Measurements from ENCODE around the gene NPHP4.

The NPHP4 gene

GRCh38 chr1:5818755-5819154 is 173.5 kb downstream of the NPHP4 start:
- Histone ChIP-seq H3K36me3 (replicated peaks) (no peaks in the 10 kb centered on the region), H3K27me3 (replicated peaks) (no peaks in the 10 kb centered on the region), H3K4me3 (ENCODE audit: low read depth, low read length) (no peak overlapping the region), H3K27ac (no peak overlapping the region)
- in situ Hi-C loops (cut with HindIII; ENCODE audit: low pct_ligation_motif_present, low sequenced_read_pairs): no loop called here
- no peak for TF ChIP-seq CTCF (IDR thresholded peaks at IDR 0.05; ENCODE audit: low read depth, low read length, missing control alignments)
- DNase-seq: no peak

- no peak for DNase-seq
- TF ChIP-seq CTCF (IDR thresholded peaks at IDR 0.05; ENCODE audit: low read depth, low read length, missing control alignments): no peak
- Histone ChIP-seq H3K4me3 (ENCODE audit: low read depth, low read length) (no peak overlapping the region), H3K27me3 (replicated peaks) (no peaks in the 10 kb centered on the region), H3K27ac (no peak overlapping the region), H3K36me3 (replicated peaks) (no peaks in the 10 kb centered on the region)
- in situ Hi-C loops (cut with HindIII; ENCODE audit: low pct_ligation_motif_present, low sequenced_read_pairs): no loop called here
These were observed 176.5 kb downstream of the NPHP4 start for GRCh38 chr1:5815716-5816115.

- Histone ChIP-seq H3K27me3 (replicated peaks) (no peaks in the 10 kb centered on the region), H3K36me3 (replicated peaks) (no peaks in the 10 kb centered on the region), H3K27ac (no peak overlapping the region), H3K4me3 (ENCODE audit: low read depth, low read length) (no peak overlapping the region)
- in situ Hi-C loops (cut with HindIII; ENCODE audit: low pct_ligation_motif_present, low sequenced_read_pairs): no loop called here
- no peak for TF ChIP-seq CTCF (IDR thresholded peaks at IDR 0.05; ENCODE audit: low read depth, low read length, missing control alignments)
- DNase-seq: no peak
These were observed 177.0 kb downstream of the NPHP4 start for GRCh38 chr1:5815211-5815610.

- Histone ChIP-seq H3K36me3 (replicated peaks) (no peaks in the 10 kb centered on the region), H3K27me3 (replicated peaks) (no peaks in the 10 kb centered on the region), H3K4me3 (ENCODE audit: low read depth, low read length) (no peak overlapping the region), H3K27ac (no peak overlapping the region)
- no peak for DNase-seq
- in situ Hi-C loops (cut with HindIII; ENCODE audit: low pct_ligation_motif_present, low sequenced_read_pairs): no loop called here
- TF ChIP-seq CTCF (IDR thresholded peaks at IDR 0.05; ENCODE audit: low read depth, low read length, missing control alignments): no peak
These were observed 178.1 kb downstream of the NPHP4 start for GRCh38 chr1:5814046-5814619.

GRCh38 chr1:5813480-5813879 is 178.7 kb downstream of the NPHP4 start:
- no peak for TF ChIP-seq CTCF (IDR thresholded peaks at IDR 0.05; ENCODE audit: low read depth, low read length, missing control alignments)
- H3K27me3 ChIP-seq (replicated peaks): no peaks in the 10 kb centered on the region
- DNase-seq: no peak
- in situ Hi-C loops (cut with HindIII; ENCODE audit: low pct_ligation_motif_present, low sequenced_read_pairs): no loop called here
- no peak overlapping the region for H3K4me3 ChIP-seq (ENCODE audit: low read depth, low read length)
- H3K27ac ChIP-seq: no peak overlapping the region
- no peaks in the 10 kb centered on the region for H3K36me3 ChIP-seq (replicated peaks)

Data from brain microvascular endothelial cell (primary cell).